ENCODE measurements around the gene DPM3.

GRCh38 chr1:155116113-155116764, 24.1 kb downstream of the DPM3 start:
- TF ChIP-seq GATA2 (CRISPR knock-in tag; IDR thresholded peaks at IDR 0.05) (no peak), CTCF (IDR thresholded peaks at IDR 0.05) (no peak), TCF12 (IDR thresholded peaks at IDR 0.05) (no peak), TAF1 (IDR thresholded peaks at IDR 0.05; ENCODE audit: borderline replicate concordance, low read depth, low read length) (no peak), RFX5 (IDR thresholded peaks at IDR 0.05; ENCODE audit: low read length) (no peak), ZBTB33 (IDR thresholded peaks at IDR 0.05; ENCODE audit: borderline replicate concordance, low read depth) (no peak), MAX (IDR thresholded peaks at IDR 0.05; ENCODE audit: low read depth) (no peak), POLR2AphosphoS5 (IDR thresholded peaks at IDR 0.05; ENCODE audit: low read depth, low read length) (no peak), RXRA (IDR thresholded peaks at IDR 0.05; ENCODE audit: borderline replicate concordance, low read depth) (no peak), MXI1 (IDR thresholded peaks at IDR 0.05; ENCODE audit: low read depth, low read length) (no peak), MEF2A (IDR thresholded peaks at IDR 0.05; ENCODE audit: borderline replicate concordance, low read depth) (no peak), SIN3A (IDR thresholded peaks at IDR 0.05; ENCODE audit: borderline replicate concordance, low read depth, low read length) (no peak), USF2 (IDR thresholded peaks at IDR 0.05; ENCODE audit: borderline replicate concordance, low read depth, low read length) (no peak)

Measured in SK-N-SH (cell line).